Gastroesophageal sphincter (tissue), 4 donors: Measurements from ENCODE around the gene GPR173. TPM values are rescaled to one million over a fixed set of nuclear protein-coding genes. Genes with fewer than 3 reads are reported as not detected.

Source experiments
- ATAC-seq: fragments of 150-250 bp; one replicate; pipeline ENCODE4 v1.9.1; 2016; ENCODE audit warnings: mild to moderate bottlenecking, moderate library complexity
- H3K27ac ChIP-seq, 4 donors: fragments of 200-600 bp; sonication (generic) in 3 of 4; 1 replicate in 3 of 4; 2 replicates in 1 of 4; pipeline ENCODE4 v1.5.1; 2016 to 2019
- H3K27me3 ChIP-seq: fragments of 200-600 bp; sonication (generic); one replicate; pipeline ENCODE4 v1.5.1; 2019
- H3K36me3 ChIP-seq, 2 donors: fragments of 200-600 bp; sonication (generic); one replicate each; pipeline ENCODE4 v1.5.1; 2019; ENCODE audit warnings: control low read depth in 1 of 2
- H3K4me1 ChIP-seq, 3 donors: fragments of 200-600 bp; sonication (generic); 1 replicate in 2 of 3; 2 replicates in 1 of 3; pipeline ENCODE4 v1.5.1; 2016 to 2019; ENCODE audit warnings: control low read depth in 2 of 3
- H3K4me3 ChIP-seq, 2 donors: fragments of 200-600 bp; sonication (generic); one replicate each; pipeline ENCODE4 v1.5.1; 2019; ENCODE audit warnings: mild to moderate bottlenecking in 1 of 2, moderate library complexity in 1 of 2
- H3K9me3 ChIP-seq, 3 donors: fragments of 200-600 bp; sonication (generic); one replicate each; pipeline ENCODE4 v1.5.1; 2017 to 2019; ENCODE audit warnings: control low read depth in 2 of 3
- CTCF ChIP-seq, 4 experiments: fragments of 200-600 bp in 2 of 4; fragments of 450-650 bp in 2 of 4; sonication (generic) in 1 of 4; IDR thresholded peaks; one replicate each; pipeline ENCODE4 v1.5.1; 2017 to 2019; ENCODE audit warnings: antibody characterized with exemption in 4 of 4, mild to moderate bottlenecking in 2 of 4, moderate library complexity in 2 of 4
- EP300 ChIP-seq: sonication (generic); formaldehyde crosslinking; IDR thresholded peaks from one replicate; pipeline ENCODE4 v1.6.1; 2017; ENCODE audit warnings: antibody characterized with exemption, mild to moderate bottlenecking
- POLR2A ChIP-seq, 2 donors: fragments of 450-650 bp; IDR thresholded peaks; one replicate each; pipeline ENCODE4 v1.6.1; 2017; ENCODE audit warnings: antibody characterized with exemption in 2 of 2, mild to moderate bottlenecking in 2 of 2, moderate library complexity in 1 of 2
- POLR2AphosphoS5 ChIP-seq: sonication (generic); formaldehyde crosslinking; IDR thresholded peaks from one replicate; pipeline ENCODE4 v1.6.1; 2017; ENCODE audit warnings: antibody characterized with exemption
- WGBS, 2 donors: methylation state at CpG; one replicate each; pipeline ENCODE4 v1.1.5; 2018; ENCODE audit warnings: low coverage in 1 of 2; 5-methylcytosine and 5-hydroxymethylcytosine counted together
- total RNA-seq, 4 donors: library from RNA; depleted of rRNA; stranded (reverse); fragments of >200 nt; gene quantifications; one replicate each; pipeline ENCODE4 v1.1.0, GENCODE V29; 2016

GPR173 gene
- total RNA-seq, 4 donors from 2014 or later, result 0.67 to 2.5 (median 0.99) TPM

GRCh38 chrX:53082773-53083616 is 34.4 kb downstream of the GPR173 start:
- Histone ChIP-seq H3K4me3 (peak overlapping the region; percentile 80 to 96), H3K9me3 (no peaks in the 10 kb centered on the region), H3K36me3 (peaks cover 0 to 26% of the 10 kb centered on the region in 2 donors), H3K4me1 (peaks cover 0 to 45% (median 0%) of the 10 kb centered on the region in 3 donors), H3K27ac (peak overlapping the region; percentile 93 to 97 (median 96)), H3K27me3 (no peaks in the 10 kb centered on the region)
- TF ChIP-seq POLR2AphosphoS5 (no peak), EP300 (no peak), CTCF (IDR thresholded peaks at IDR 0.05) (no peak), POLR2A (IDR thresholded peaks at IDR 0.05) (no peak)
- ATAC-seq, result no peak
- 7 to 50% methylated on average over 13 of the region's 31 CpGs for WGBS, 2 donors

- H3K27ac ChIP-seq, result peak overlapping the region; percentile 93 to 97 (median 96)
- no peaks in the 10 kb centered on the region for H3K27me3 ChIP-seq
- no peak for TF ChIP-seq CTCF (IDR thresholded peaks at IDR 0.05)
- TF ChIP-seq POLR2A (IDR thresholded peaks at IDR 0.05), result peak; percentile 11 to 22
- no peak for ATAC-seq
- peaks cover 0 to 26% of the 10 kb centered on the region in 2 donors for H3K36me3 ChIP-seq
- peaks cover 0 to 49% (median 0%) of the 10 kb centered on the region in 3 donors for H3K4me1 ChIP-seq
- H3K9me3 ChIP-seq, result no peaks in the 10 kb centered on the region
- peak overlapping the region; percentile 80 to 96 for H3K4me3 ChIP-seq
- 48% methylated on average over 2 of the region's 4 CpGs; no CpG with 5 or more reads in 1 of the 2 donors for WGBS, 2 donors
Measured at GRCh38 chrX:53084043-53084570, 35.5 kb downstream of the GPR173 start.

- Histone ChIP-seq H3K27me3 (no peaks in the 10 kb centered on the region), H3K4me1 (peaks cover 0 to 49% (median 0%) of the 10 kb centered on the region in 3 donors), H3K9me3 (no peaks in the 10 kb centered on the region), H3K4me3 (peak overlapping the region; percentile 80 to 96), H3K36me3 (peaks cover 0 to 26% of the 10 kb centered on the region in 2 donors), H3K27ac (peak overlapping the region; percentile 93 to 97 (median 96))
- ATAC-seq, result no peak
- WGBS, 2 donors, result no CpG with 5 or more reads among the region's 9 CpGs
- TF ChIP-seq CTCF (IDR thresholded peaks at IDR 0.05) (no peak), POLR2A (IDR thresholded peaks at IDR 0.05) (no peak), POLR2AphosphoS5 (no peak)
Measured at GRCh38 chrX:53084863-53085262, 36.3 kb downstream of the GPR173 start.

- H3K27me3 ChIP-seq, result no peaks in the 10 kb centered on the region
- H3K4me1 ChIP-seq, result peaks cover 0 to 49% (median 0%) of the 10 kb centered on the region in 3 donors
- ATAC-seq, result no peak
- peaks cover 0 to 26% of the 10 kb centered on the region in 2 donors for H3K36me3 ChIP-seq
- no peaks in the 10 kb centered on the region for H3K9me3 ChIP-seq
- WGBS, 2 donors, result 76 to 88% methylated on average over 8 to 9 of the region's 17 CpGs
- TF ChIP-seq EP300, result no peak
- TF ChIP-seq CTCF (IDR thresholded peaks at IDR 0.05), result no peak
- no peak for TF ChIP-seq POLR2AphosphoS5
- no peak for TF ChIP-seq POLR2A (IDR thresholded peaks at IDR 0.05)
- peak overlapping the region; percentile 55 to 96 (median 94) for H3K27ac ChIP-seq
- H3K4me3 ChIP-seq, result peak overlapping the region in 1 of 2 donors; percentile 80
Measured at GRCh38 chrX:53085661-53086229, 37.2 kb downstream of the GPR173 start.
